OCI-LY7 (cell line): ENCODE measurements around the gene PQBP1. TPM values are rescaled to one million over a fixed set of nuclear protein-coding genes. Genes with fewer than 3 reads are reported as not detected.

Experiments used
- BruUV-seq: library from RNA; stranded (reverse); fragments of 400-500 nt; replicated peaks from 2 replicates; lab custom pipeline; 2021; lab: Mats Ljungman, UMichigan
- CTCF ChIA-PET: fragments of 300-600 bp; sonication (Branson Sonifier 250); formaldehyde crosslinking; loops from one replicate; lab custom pipeline; 2022; ENCODE audit warnings: antibody characterized with exemption; ENCODE audit not compliant: unreplicated experiment; lab: Charles Lee
- POLR2A ChIA-PET: fragments of 300-600 bp; sonication (Branson Sonifier 250); formaldehyde crosslinking; loops from one replicate; lab custom pipeline; 2022; ENCODE audit warnings: antibody characterized with exemption; lab: Charles Lee
- DNase-seq: peaks from one replicate; pipeline ENCODE4 v3.0.0-alpha.2; 2015; ENCODE audit warnings: low spot score
- H2AFZ ChIP-seq: fragments of 200-600 bp; sonication (generic), shearing (Covaris generic); 2 replicates; pipeline ENCODE4 v1.6.1; 2014; ENCODE audit warnings: mild to moderate bottlenecking, antibody characterized with exemption, low read length, moderate library complexity
- H3K27ac ChIP-seq: fragments of 200-600 bp; sonication (generic); 2 replicates; pipeline ENCODE4 v1.5.1; 2014; ENCODE audit warnings: mixed run types, low read depth, mild to moderate bottlenecking, moderate library complexity, low read length, inconsistent platforms; ENCODE audit not compliant: poor library complexity, severe bottlenecking
- H3K36me3 ChIP-seq: fragments of 200-600 bp; sonication (generic); 2 replicates; pipeline ENCODE4 v1.6.1; 2014; ENCODE audit warnings: mild to moderate bottlenecking, antibody characterized with exemption, low read length, moderate library complexity, mixed read lengths; ENCODE audit not compliant: insufficient read depth
- H3K4me1 ChIP-seq: fragments of 200-600 bp; sonication (generic); 2 replicates; pipeline ENCODE4 v1.5.1; 2014; ENCODE audit warnings: mild to moderate bottlenecking, low read length; ENCODE audit not compliant: insufficient read depth, poor library complexity, severe bottlenecking
- H3K4me2 ChIP-seq: fragments of 200-600 bp; sonication (generic); 2 replicates; pipeline ENCODE4 v1.6.1; 2014; ENCODE audit warnings: mild to moderate bottlenecking, low read length
- H3K4me3 ChIP-seq: fragments of 200-600 bp; sonication (generic); 2 replicates; pipeline ENCODE4 v1.5.1; 2014; ENCODE audit warnings: mild to moderate bottlenecking, low read depth, low read length; ENCODE audit not compliant: poor library complexity, severe bottlenecking
- H3K79me2 ChIP-seq: fragments of 200-600 bp; sonication (generic); 2 replicates; pipeline ENCODE4 v1.6.1; 2016; ENCODE audit warnings: low read depth, mild to moderate bottlenecking, low read length, moderate library complexity, mixed read lengths; ENCODE audit not compliant: insufficient read depth
- H3K9me2 ChIP-seq: fragments of 200-600 bp; sonication (generic); 2 replicates; pipeline ENCODE4 v1.6.1; 2016; ENCODE audit warnings: mild to moderate bottlenecking, low read length, mixed read lengths; ENCODE audit not compliant: insufficient read depth
- H3K9me3 ChIP-seq: fragments of 200-600 bp; sonication (generic); 2 replicates; pipeline ENCODE4 v1.6.1; 2014; ENCODE audit warnings: mild to moderate bottlenecking, mixed run types, low read length, mixed read lengths
- H4K20me1 ChIP-seq: fragments of 200-600 bp; sonication (generic); 2 replicates; pipeline ENCODE4 v1.6.1; 2014; ENCODE audit warnings: mild to moderate bottlenecking, antibody characterized with exemption, low read length, moderate library complexity, mixed read lengths; ENCODE audit not compliant: insufficient read depth
- EZH2phosphoT487 ChIP-seq: fragments of 200-600 bp; sonication (generic); IDR thresholded peaks from 2 replicates; pipeline ENCODE4 v1.6.1; 2018; ENCODE audit warnings: low read depth, borderline replicate concordance, mild to moderate bottlenecking, mixed run types, antibody characterized with exemption, low read length, moderate library complexity, mixed read lengths
- intact Hi-C: fragments of 100-400 bp; cut with micrococcal nuclease; formaldehyde crosslinking; loops from one replicate; pipeline ENCODE4 v1.10.0; 2022; ENCODE audit not compliant: unreplicated experiment
- total RNA-seq, 2 experiments: library from RNA; depleted of rRNA in 1 of 2; stranded (reverse); fragments of >200 nt in 1 of 2; shearing (Covaris generic) in 1 of 2; gene quantifications; 2 replicates each; pipeline ENCODE4 v1.2.3, GENCODE V29; 2014 to 2022
- TF ChIP-seq, protein P1 (sequence below): fragments of 200-600 bp; sonication (generic); conservative IDR thresholded peaks from 2 replicates; pipeline ENCODE4 v1.5.1; 2014; ENCODE audit warnings: mild to moderate bottlenecking, antibody characterized with exemption, low read length, moderate library complexity, mixed read lengths

The PQBP1 gene
- total RNA-seq, 2 experiments from 2014 or later: 72.7 to 93.0 TPM

DNA sequence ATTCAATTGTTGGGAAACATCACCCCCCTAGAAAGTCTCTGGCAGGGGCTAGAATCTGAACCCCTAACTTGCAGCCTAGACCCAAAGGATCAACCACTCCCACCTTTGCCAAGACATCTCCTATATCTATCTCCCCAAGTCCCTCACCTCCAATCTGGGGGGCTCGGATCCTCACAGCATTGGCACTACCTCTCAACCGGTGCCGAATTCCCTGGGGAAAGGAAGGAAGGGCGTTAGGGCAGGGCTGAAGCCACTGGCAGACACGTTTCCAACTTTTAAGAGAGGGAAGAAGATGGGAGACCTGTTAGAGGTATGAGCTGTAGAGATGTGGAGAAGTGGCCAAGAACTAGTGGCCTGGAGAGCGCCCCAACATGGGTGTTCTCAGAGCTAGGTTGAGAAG is 2.8 kb upstream of the PQBP1 start:
- ChIA-PET POLR2A (interaction anchor here (0.6 kb wide), 1 partner anchor 282 kb away, joined by 3 read pairs; no protein-coding TSS in a partner anchor), CTCF (no interaction called here)
- Histone ChIP-seq H3K9me2 (no peaks in the 10 kb centered on the region), H4K20me1 (peaks cover 5% of the 10 kb centered on the region), H3K4me1 (peaks cover 36% of the 10 kb centered on the region), H3K27ac (no peak overlapping the region), H2AFZ (no peak overlapping the region), H3K79me2 (peaks cover 37% of the 10 kb centered on the region), H3K4me2 (no peak overlapping the region), H3K9me3 (no peaks in the 10 kb centered on the region), H3K36me3 (peaks cover 23% of the 10 kb centered on the region; the same call in 1 of the 2 replicates), H3K4me3 (no peak overlapping the region)
- DNase-seq: no peak
- TF ChIP-seq, protein P1, sequence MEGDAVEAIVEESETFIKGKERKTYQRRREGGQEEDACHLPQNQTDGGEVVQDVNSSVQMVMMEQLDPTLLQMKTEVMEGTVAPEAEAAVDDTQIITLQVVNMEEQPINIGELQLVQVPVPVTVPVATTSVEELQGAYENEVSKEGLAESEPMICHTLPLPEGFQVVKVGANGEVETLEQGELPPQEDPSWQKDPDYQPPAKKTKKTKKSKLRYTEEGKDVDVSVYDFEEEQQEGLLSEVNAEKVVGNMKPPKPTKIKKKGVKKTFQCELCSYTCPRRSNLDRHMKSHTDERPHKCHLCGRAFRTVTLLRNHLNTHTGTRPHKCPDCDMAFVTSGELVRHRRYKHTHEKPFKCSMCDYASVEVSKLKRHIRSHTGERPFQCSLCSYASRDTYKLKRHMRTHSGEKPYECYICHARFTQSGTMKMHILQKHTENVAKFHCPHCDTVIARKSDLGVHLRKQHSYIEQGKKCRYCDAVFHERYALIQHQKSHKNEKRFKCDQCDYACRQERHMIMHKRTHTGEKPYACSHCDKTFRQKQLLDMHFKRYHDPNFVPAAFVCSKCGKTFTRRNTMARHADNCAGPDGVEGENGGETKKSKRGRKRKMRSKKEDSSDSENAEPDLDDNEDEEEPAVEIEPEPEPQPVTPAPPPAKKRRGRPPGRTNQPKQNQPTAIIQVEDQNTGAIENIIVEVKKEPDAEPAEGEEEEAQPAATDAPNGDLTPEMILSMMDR: no peak
- no peak for TF ChIP-seq EZH2phosphoT487
- BruUV-seq: no TSS peak
- intact Hi-C loops: loop anchor here (5.0 to 10.0 kb wide), 5 partner anchors 42 to 263 kb away; partner anchors contain the start of genes HDAC6 and TFE3

DNA sequence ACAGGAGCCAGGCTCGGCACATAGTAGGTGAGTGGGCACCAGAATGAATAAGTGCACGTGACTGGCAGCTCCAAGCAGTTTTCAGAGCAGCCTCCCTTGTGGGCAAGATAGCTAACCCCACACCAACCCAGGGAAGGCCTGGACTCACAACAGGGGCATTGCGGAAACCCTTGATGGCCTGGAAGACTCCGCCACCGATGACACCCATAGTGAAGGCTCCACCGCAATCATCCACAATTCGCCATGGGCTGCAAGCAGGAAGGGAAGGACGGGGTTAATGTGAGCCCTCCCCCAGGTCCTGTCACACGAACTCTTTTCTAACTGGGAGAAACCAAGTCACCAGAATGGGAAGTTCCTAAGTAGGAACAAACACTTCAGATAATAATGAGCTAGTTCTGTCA is 1.1 kb upstream of the PQBP1 start:
- no TSS peak for BruUV-seq
- peak overlapping the region; percentile 87 for H3K27ac ChIP-seq
- no peak overlapping the region; the same call in 1 of the 2 replicates for H2AFZ ChIP-seq
- peaks cover 24% of the 10 kb centered on the region for H3K4me1 ChIP-seq
- no peaks in the 10 kb centered on the region for H3K9me2 ChIP-seq
- CTCF ChIA-PET: no interaction called here
- peaks cover 32% of the 10 kb centered on the region for H3K36me3 ChIP-seq
- POLR2A ChIA-PET: interaction anchor here (1.5 kb wide), 2 partner anchors 10 to 42 kb away, joined by 3 to 6 read pairs; no protein-coding TSS in a partner anchor
- H3K4me3 ChIP-seq: peak overlapping the region; percentile 84
- peaks cover 41% of the 10 kb centered on the region for H3K79me2 ChIP-seq
- TF ChIP-seq EZH2phosphoT487: no peak
- TF ChIP-seq, protein P1: no peak
- peaks cover 5% of the 10 kb centered on the region for H4K20me1 ChIP-seq
- no peaks in the 10 kb centered on the region for H3K9me3 ChIP-seq
- peak; percentile 46 for DNase-seq
- H3K4me2 ChIP-seq: peak overlapping the region; percentile 97
- intact Hi-C loops: loop anchor here (5.0 to 10.0 kb wide), 4 partner anchors 41 to 264 kb away; partner anchors contain the start of genes HDAC6 and TFE3

DNA sequence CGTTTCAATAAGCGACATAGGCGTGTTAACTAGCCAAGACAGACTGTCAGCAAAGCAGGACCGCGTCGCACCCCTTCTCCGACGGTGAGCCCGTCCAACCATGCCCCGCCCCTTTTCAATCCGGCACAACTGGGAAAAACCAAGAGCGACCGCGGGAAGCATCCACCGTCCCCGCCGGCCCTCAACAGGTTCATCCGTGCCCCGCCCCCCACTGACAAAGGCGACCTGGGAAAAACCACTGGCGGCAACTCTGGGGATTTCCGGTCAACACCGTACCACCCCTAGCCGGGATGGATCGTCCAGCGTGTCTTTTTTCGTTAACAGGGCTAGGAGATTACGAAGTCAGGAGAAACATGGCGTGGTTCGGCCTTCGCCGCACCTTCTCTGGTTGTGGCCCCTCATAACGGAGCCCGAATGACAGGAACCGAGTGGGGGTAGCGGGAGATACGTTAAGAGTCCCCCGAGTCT is 539 bp upstream of the PQBP1 start:
- TF ChIP-seq EZH2phosphoT487: no peak
- TF ChIP-seq, protein P1: no peak
- Histone ChIP-seq H3K27ac (peak overlapping the region; percentile 87), H4K20me1 (peaks cover 5% of the 10 kb centered on the region), H3K79me2 (peaks cover 41% of the 10 kb centered on the region), H3K4me2 (peak overlapping the region; percentile 97), H2AFZ (peak overlapping the region; percentile 57; the same call in 1 of the 2 replicates), H3K36me3 (peaks cover 38% of the 10 kb centered on the region), H3K4me3 (peak overlapping the region; percentile 84), H3K9me2 (no peaks in the 10 kb centered on the region), H3K9me3 (no peaks in the 10 kb centered on the region), H3K4me1 (peaks cover 19% of the 10 kb centered on the region)
- BruUV-seq: no TSS peak
- DNase-seq: peak; percentile 78
- POLR2A ChIA-PET: interaction anchor here (1.0 to 1.5 kb wide), 3 partner anchors 11 to 249 kb away, joined by 3 to 6 read pairs (median 3); no protein-coding TSS in a partner anchor
- intact Hi-C loops: loop anchor here (5.0 to 10.0 kb wide), 4 partner anchors 40 to 265 kb away; partner anchors contain the start of genes HDAC6 and TFE3
- CTCF ChIA-PET: interaction anchor here (0.5 kb wide), 1 partner anchor 24 kb away, joined by 4 read pairs; no protein-coding TSS in a partner anchor
